CD14-positive monocyte (primary cell): ENCODE data around the gene KDM1B. TPM values are rescaled to one million over a fixed set of nuclear protein-coding genes. Genes with fewer than 3 reads are reported as not detected.
A peak's percentile ranks its signal among the peaks of the same experiment; 100 is the strongest.

ENCODE experiments used
- DNase-seq, 3 donors: peaks; one replicate each; pipeline ENCODE4 v3.0.0-alpha.2; 2011 to 2022
- H2AFZ ChIP-seq: 2 replicates; pipeline ENCODE4 v1.6.0; 2012; ENCODE audit warnings: mild to moderate bottlenecking, low read depth, low read length, inconsistent platforms; ENCODE audit not compliant: insufficient read depth, poor library complexity, severe bottlenecking
- H3K27ac ChIP-seq, 2 donors: 1 replicate in 1 of 2; 2 replicates in 1 of 2; pipeline ENCODE4 v1.5.1; 2012 to 2013; ENCODE audit warnings: low read length in 2 of 2, control low read depth in 1 of 2, inconsistent platforms in 1 of 2, low read depth in 1 of 2, mild to moderate bottlenecking in 1 of 2
- H3K27me3 ChIP-seq, 2 donors: one replicate each; pipeline versions ENCODE4 v1.6.0 to v1.6.1; 2011 to 2013; ENCODE audit warnings: low read length in 2 of 2; ENCODE audit not compliant: control insufficient read depth in 2 of 2, insufficient read depth in 2 of 2
- H3K36me3 ChIP-seq, 2 donors: replicated peaks in 1 of 2; 1 replicate in 1 of 2; 2 replicates in 1 of 2; pipeline versions ENCODE4 v1.5.1 to v1.6.1; 2012 to 2013; ENCODE audit warnings: low read length in 2 of 2, control low read depth in 1 of 2, inconsistent platforms in 1 of 2, mild to moderate bottlenecking in 1 of 2; ENCODE audit not compliant: insufficient read depth in 2 of 2, control insufficient read depth in 1 of 2
- H3K4me1 ChIP-seq, 2 donors: 1 replicate in 1 of 2; 2 replicates in 1 of 2; pipeline versions ENCODE4 v1.5.1 to v1.6.1; 2012 to 2013; ENCODE audit warnings: low read length in 2 of 2, control low read depth in 1 of 2, inconsistent platforms in 1 of 2, mild to moderate bottlenecking in 1 of 2, moderate library complexity in 1 of 2; ENCODE audit not compliant: insufficient read depth in 2 of 2, control insufficient read depth in 1 of 2
- H3K4me2 ChIP-seq: replicated peaks from 2 replicates; pipeline ENCODE3; 2012; ENCODE audit warnings: low read length, moderate library complexity, mild to moderate bottlenecking; ENCODE audit not compliant: poor library complexity, severe bottlenecking; ENCODE audit errors: extremely low read depth
- H3K4me3 ChIP-seq, 3 experiments: fragments of 200-600 bp in 1 of 3; sonication (generic) in 1 of 3; replicated peaks in 1 of 3; 1 replicate in 2 of 3; 2 replicates in 1 of 3; pipeline ENCODE4 v1.5.1; 2011 to 2013; ENCODE audit warnings: low read length in 3 of 3, mild to moderate bottlenecking in 3 of 3, control low read depth in 2 of 3, low read depth in 2 of 3, inconsistent platforms in 1 of 3, moderate library complexity in 1 of 3
- H3K79me2 ChIP-seq: 2 replicates; pipeline ENCODE4 v1.6.0; 2012; ENCODE audit warnings: mild to moderate bottlenecking, control low read depth, inconsistent platforms, low read length, moderate library complexity; ENCODE audit not compliant: insufficient read depth
- H3K9ac ChIP-seq: 2 replicates; pipeline ENCODE4 v1.6.0; 2017; ENCODE audit warnings: low read length, mild to moderate bottlenecking; ENCODE audit not compliant: insufficient read depth, poor library complexity, severe bottlenecking
- H3K9me3 ChIP-seq, 2 donors: replicated peaks in 1 of 2; 1 replicate in 1 of 2; 2 replicates in 1 of 2; pipeline versions ENCODE4 v1.5.1 to v1.6.1; 2012 to 2013; ENCODE audit warnings: low read length in 2 of 2, control low read depth in 1 of 2; ENCODE audit not compliant: control insufficient read depth in 1 of 2, insufficient read depth in 1 of 2
- H4K20me1 ChIP-seq: 2 replicates; pipeline ENCODE4 v1.6.0; 2012; ENCODE audit warnings: mild to moderate bottlenecking, low read length, control low read depth, moderate library complexity; ENCODE audit not compliant: insufficient read depth
- H3K27ac Mint-ChIP-seq, 7 donors: one replicate each; pipeline ENCODE4 v1.8.0; 2020; ENCODE audit warnings: mild to moderate bottlenecking in 7 of 7, mixed read lengths in 7 of 7, moderate library complexity in 6 of 7, inconsistent platforms in 2 of 7
- H3K27me3 Mint-ChIP-seq, 3 donors: one replicate each; pipeline ENCODE4 v1.8.0; 2021 to 2022; ENCODE audit warnings: low read depth in 3 of 3, mild to moderate bottlenecking in 3 of 3, mixed read lengths in 3 of 3, moderate library complexity in 3 of 3, inconsistent platforms in 1 of 3
- H3K36me3 Mint-ChIP-seq, 2 donors: one replicate each; pipeline ENCODE4 v1.8.0; 2020; ENCODE audit warnings: mixed read lengths in 2 of 2, inconsistent platforms in 1 of 2, mild to moderate bottlenecking in 1 of 2
- H3K4me1 Mint-ChIP-seq: one replicate; pipeline ENCODE4 v1.8.0; 2020; ENCODE audit warnings: mild to moderate bottlenecking, mixed read lengths
- H3K4me3 Mint-ChIP-seq, 2 donors: one replicate each; pipeline ENCODE4 v1.8.0; 2020; ENCODE audit warnings: mild to moderate bottlenecking in 2 of 2, mixed read lengths in 2 of 2, moderate library complexity in 1 of 2
- H3K9me3 Mint-ChIP-seq, 7 donors: one replicate each; pipeline ENCODE4 v1.8.0; 2020 to 2022; ENCODE audit warnings: mixed read lengths in 7 of 7, mild to moderate bottlenecking in 6 of 7, moderate library complexity in 6 of 7, inconsistent platforms in 2 of 7
- WGBS: methylation state at CpG from one replicate; pipeline ENCODE4 v1.1.5; 2013; ENCODE audit warnings: missing lambda C conversion rate; ENCODE audit not compliant: insufficient coverage; 5-methylcytosine and 5-hydroxymethylcytosine counted together
- intact Hi-C, 2 donors: fragments of 100-400 bp; cut with micrococcal nuclease; formaldehyde crosslinking; loops; one replicate each; pipeline versions ENCODE4 v1.15.0 to v1.15.1; 2023
- polyA plus RNA-seq, 3 donors: library from polyadenylated mRNA; depleted of rRNA in 1 of 3; unstranded in 2 of 3; stranded (reverse) in 1 of 3; fragments of 300-500 nt in 2 of 3; fragments of >200 nt in 1 of 3; fragmentation: Illumina TruSeq in 2 of 3; gene quantifications; 1 replicate in 2 of 3; 2 replicates in 1 of 3; pipeline ENCODE4 v1.2.3, GENCODE V29; 2012 to 2021
- TF ChIP-seq, protein P1 (sequence below): fragments of 200-600 bp; IDR thresholded peaks from one replicate; pipeline ENCODE4 v1.8.0; 2022; ENCODE audit warnings: antibody characterized with exemption, mild to moderate bottlenecking

KDM1B gene
- polyA plus RNA-seq, 3 donors: 4.4 to 50.8 (median 24.1) TPM

- TF ChIP-seq, protein P1, sequence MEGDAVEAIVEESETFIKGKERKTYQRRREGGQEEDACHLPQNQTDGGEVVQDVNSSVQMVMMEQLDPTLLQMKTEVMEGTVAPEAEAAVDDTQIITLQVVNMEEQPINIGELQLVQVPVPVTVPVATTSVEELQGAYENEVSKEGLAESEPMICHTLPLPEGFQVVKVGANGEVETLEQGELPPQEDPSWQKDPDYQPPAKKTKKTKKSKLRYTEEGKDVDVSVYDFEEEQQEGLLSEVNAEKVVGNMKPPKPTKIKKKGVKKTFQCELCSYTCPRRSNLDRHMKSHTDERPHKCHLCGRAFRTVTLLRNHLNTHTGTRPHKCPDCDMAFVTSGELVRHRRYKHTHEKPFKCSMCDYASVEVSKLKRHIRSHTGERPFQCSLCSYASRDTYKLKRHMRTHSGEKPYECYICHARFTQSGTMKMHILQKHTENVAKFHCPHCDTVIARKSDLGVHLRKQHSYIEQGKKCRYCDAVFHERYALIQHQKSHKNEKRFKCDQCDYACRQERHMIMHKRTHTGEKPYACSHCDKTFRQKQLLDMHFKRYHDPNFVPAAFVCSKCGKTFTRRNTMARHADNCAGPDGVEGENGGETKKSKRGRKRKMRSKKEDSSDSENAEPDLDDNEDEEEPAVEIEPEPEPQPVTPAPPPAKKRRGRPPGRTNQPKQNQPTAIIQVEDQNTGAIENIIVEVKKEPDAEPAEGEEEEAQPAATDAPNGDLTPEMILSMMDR: no peak
- Mint-ChIP-seq H3K36me3 (peaks cover 62 to 67% of the 10 kb centered on the region in 2 donors), H3K9me3 (peaks cover 0 to 2% (median 0%) of the 10 kb centered on the region in 7 donors), H3K4me3 (peak overlapping the region; percentile 20 to 62), H3K27me3 (no peaks in the 10 kb centered on the region), H3K4me1 (peaks cover 68% of the 10 kb centered on the region), H3K27ac (peak overlapping the region; percentile 84 to 97 (median 94))
- H3K9me3 ChIP-seq: no peaks in the 10 kb centered on the region
- peak overlapping the region; percentile 21 for H3K9ac ChIP-seq
- H3K36me3 ChIP-seq: peaks cover 11 to 52% of the 10 kb centered on the region in 2 donors
- WGBS: 0% methylated on average over 1 of the region's 5 CpGs
- H3K4me3 ChIP-seq: peak overlapping the region in 1 of 3 experiments; percentile 35
- no peaks in the 10 kb centered on the region for H3K27me3 ChIP-seq
- H3K4me1 ChIP-seq: peaks cover 52 to 62% of the 10 kb centered on the region in 2 donors
- intact Hi-C loops: loop anchor here in 1 of 2 donors (10.0 kb wide), 1 partner anchor 155 kb away; no protein-coding TSS in a partner anchor
- no peak overlapping the region for H2AFZ ChIP-seq
- no peaks in the 10 kb centered on the region for H4K20me1 ChIP-seq
- peaks cover 75% of the 10 kb centered on the region for H3K79me2 ChIP-seq
- H3K27ac ChIP-seq: peak overlapping the region; percentile 53 to 77
- peak; percentile 53 to 71 (median 62) for DNase-seq
- peak overlapping the region; percentile 32 for H3K4me2 ChIP-seq
Observed at GRCh38 chr6:18179770-18180356, 24.6 kb downstream of the KDM1B start.

DNA sequence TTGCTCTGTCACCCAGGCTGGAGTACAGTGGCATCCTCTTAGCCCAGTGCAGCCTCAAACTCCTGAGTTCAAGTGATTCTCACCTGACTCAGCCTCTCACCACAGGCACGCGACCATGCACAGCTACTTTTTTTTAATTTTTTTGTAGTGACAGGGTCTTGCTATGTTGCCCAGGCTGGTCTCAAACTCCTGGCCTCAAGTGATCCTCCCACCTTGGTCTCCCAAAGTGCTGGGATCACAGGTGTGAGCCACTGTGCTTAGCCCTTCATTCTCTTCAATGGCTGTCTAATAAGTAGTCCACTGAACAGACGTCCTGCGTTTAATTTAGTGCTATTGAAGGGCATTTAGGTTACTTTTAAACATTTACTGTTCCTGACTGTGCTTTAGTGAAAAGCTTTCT lies 27.3 kb downstream of the KDM1B start:
- peaks cover 14 to 55% of the 10 kb centered on the region in 2 donors for H3K36me3 ChIP-seq
- peaks cover 54% of the 10 kb centered on the region for H3K79me2 ChIP-seq
- peaks cover 56 to 70% of the 10 kb centered on the region in 2 donors for H3K4me1 ChIP-seq
- H3K27ac ChIP-seq: no peak overlapping the region
- H3K27me3 ChIP-seq: no peaks in the 10 kb centered on the region
- intact Hi-C loops: loop anchor here in 1 of 2 donors (1.0 to 10.0 kb wide), 2 partner anchors 9 to 152 kb away; no protein-coding TSS in a partner anchor
- H3K36me3 Mint-ChIP-seq: peaks cover 65 to 66% of the 10 kb centered on the region in 2 donors
- TF ChIP-seq, protein P1: no peak
- peak overlapping the region in 2 of 7 donors; percentile 32 to 79 for H3K27ac Mint-ChIP-seq
- H3K4me3 ChIP-seq: no peak overlapping the region
- no peak overlapping the region for H3K9ac ChIP-seq
- no CpG with 5 or more reads among the region's 4 CpGs for WGBS
- H2AFZ ChIP-seq: no peak overlapping the region
- DNase-seq: no peak
- H3K27me3 Mint-ChIP-seq: no peaks in the 10 kb centered on the region
- H3K4me2 ChIP-seq: no peak overlapping the region
- H3K4me1 Mint-ChIP-seq: peaks cover 66% of the 10 kb centered on the region
- H3K9me3 ChIP-seq: no peaks in the 10 kb centered on the region
- H3K4me3 Mint-ChIP-seq: no peak overlapping the region
- H4K20me1 ChIP-seq: no peaks in the 10 kb centered on the region
- peaks cover 0 to 3% (median 0%) of the 10 kb centered on the region in 7 donors for H3K9me3 Mint-ChIP-seq
